NOMO-1 (cell line): ENCODE results near the gene CCDC127.
"Not testable (repeated sequence)": the region's sequence is repeated elsewhere in the genome, so short reads cannot be mapped to it uniquely, and the experiment has no call there.

ENCODE experiments used
- DNase-seq, 2 experiments: peaks; one replicate each; lab custom pipeline; 2025; ENCODE audit not compliant: unreplicated experiment in 2 of 2; lab: John Stamatoyannopoulos, UW

The CCDC127 gene

DNA sequence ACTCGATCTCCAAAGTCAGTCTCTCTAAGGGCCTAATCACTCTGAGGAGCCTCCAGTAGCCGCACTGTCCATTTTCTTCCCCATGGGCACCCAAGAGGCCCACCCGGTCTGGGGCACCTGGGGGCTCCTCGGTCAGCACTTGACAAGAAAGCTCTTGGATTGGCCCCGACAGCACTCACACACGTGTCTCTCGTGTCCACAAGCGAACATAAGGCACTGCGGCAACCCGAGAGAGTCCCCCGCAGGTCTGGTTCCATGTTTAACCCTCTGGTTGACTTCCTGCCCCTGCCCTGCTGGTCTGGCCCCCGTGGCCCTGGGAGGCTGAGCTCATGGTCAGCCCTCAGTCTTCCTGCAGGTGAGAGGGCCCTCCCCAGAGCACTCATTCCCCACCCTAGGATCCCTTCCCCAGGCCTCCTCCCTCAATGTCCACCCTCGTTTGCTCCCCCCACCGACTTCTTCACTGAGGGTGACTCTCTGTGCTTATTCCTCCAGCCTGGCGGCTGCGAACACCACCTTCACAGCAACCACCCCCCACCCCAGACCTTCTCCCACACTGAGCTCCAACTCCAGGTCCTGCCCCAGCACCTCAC lies 43.0 kb downstream of the CCDC127 start:
- no peak for DNase-seq

DNA sequence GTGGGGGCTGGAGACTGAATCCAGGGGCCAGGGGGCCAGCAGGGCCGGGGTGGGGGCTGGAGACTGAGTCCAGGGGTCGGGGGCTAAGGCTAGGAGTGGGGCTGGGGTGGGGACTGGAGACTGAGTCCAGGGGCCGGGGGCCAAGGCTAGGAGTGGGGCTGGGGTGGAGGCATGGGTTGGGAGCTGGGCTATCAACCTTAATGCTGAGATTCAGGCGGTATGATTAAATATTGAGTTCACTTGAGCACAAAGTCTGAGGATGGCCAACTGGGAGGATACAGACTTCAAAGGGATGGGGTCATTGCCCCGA lies 43.7 kb downstream of the CCDC127 start:
- DNase-seq = no peak

DNA sequence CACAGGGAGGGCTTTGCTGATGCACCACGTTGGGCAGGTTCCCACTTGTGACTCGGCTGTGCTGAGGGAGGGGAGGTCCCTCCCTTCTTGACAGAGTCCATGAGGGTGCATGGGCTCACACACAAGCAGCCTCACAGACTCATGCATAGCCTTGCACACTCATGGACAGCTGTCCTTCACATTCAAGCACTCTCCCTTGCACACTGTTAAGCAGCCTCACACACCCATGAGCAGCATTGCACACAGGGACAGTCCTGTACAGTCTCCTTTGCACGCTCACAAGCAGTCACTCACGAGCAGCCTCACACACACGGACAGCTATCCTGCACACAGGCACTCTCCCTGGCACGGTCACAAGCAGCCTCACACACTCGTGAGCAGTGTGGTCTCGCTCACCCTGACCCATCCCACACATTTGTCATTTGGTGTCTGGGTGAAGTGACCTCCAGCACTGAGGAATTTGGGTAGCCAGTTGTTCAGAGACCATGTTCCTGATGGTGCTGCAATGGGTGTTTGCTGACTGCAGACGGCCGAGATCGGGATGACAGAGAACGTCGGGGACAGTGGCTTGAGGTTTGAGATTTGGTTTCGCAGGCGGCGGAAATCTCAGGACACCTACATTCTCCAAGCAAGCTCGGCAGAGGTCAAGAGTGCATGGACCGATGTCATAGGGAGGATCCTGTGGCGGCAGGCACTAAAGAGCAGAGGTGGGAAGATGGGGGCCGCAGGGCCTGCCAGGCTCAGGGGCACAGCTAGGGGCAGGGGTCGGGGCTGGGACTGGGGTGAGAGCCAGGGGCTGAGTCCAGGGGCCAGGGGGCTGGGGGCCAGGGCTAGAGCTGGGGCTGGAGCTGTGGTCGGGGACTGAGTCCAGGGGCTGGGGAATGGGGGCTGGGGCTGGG lies 44.3 kb downstream of the CCDC127 start:
- no peak for DNase-seq

DNA sequence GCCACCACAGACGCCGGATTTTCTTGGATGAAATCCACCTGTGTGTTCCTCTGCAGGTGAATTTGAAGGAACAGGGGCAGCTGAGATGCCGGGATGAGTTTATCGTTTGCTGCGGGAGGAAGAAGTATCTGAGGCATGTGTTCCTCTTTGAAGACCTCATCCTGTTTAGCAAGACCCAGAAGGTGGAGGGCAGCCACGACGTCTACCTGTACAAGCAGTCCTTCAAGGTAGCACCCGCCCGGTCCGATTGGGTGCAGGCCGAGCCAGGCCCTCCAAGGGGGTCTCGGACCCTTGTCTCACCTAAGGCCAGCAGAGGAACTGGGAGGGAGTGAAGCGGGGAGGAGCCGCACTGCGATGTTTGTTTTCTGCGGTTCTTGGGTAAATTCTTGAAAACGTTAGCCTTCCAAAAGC lies 45.1 kb downstream of the CCDC127 start:
- DNase-seq = no peak

DNA sequence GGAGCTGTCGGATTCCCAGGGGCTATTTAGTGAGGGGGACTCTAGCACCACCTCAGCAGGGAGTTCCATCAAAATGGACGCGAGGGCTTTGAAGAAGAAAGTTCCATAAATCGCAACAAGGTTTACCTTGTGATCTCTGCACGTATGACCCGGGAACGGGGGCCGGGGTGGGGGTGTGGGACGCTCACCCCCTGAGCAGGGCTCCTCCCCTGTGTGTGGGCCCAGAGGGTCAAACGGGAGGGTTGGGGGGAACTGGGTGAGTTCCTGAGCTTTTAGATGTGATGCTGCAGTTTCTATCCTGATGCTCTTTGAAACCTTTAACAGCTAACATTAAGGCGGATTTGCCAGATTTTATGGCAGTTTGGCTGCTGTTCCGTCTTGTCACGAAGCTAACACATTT lies 45.5 kb downstream of the CCDC127 start:
- DNase-seq = no peak

DNA sequence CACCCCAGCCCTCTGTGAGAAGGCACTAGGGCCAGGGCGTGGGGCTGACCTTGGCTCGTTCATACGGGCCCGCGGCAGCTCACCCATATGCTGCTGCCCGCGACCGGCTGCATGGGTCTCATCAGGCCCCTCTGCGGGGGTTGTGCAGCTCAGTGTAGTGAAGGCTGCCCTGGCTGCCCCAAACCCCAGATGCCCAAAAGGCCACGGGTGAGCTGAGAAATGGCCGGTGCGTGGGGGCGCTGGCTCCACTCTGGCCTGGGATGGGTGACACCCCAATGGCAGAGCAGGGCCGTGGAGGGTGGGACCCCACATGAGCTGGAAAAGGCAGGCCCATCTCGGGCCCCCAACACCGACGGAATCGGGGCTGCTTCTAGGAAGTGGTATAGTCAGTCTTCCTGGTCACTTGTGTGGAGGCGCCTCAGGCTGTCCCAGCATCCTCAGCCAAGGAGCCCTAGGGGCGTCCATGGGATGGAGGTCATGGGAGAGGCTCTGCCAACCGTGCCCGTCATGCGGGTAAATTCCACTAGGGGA lies 46.1 kb downstream of the CCDC127 start:
- DNase-seq = no peak

DNA sequence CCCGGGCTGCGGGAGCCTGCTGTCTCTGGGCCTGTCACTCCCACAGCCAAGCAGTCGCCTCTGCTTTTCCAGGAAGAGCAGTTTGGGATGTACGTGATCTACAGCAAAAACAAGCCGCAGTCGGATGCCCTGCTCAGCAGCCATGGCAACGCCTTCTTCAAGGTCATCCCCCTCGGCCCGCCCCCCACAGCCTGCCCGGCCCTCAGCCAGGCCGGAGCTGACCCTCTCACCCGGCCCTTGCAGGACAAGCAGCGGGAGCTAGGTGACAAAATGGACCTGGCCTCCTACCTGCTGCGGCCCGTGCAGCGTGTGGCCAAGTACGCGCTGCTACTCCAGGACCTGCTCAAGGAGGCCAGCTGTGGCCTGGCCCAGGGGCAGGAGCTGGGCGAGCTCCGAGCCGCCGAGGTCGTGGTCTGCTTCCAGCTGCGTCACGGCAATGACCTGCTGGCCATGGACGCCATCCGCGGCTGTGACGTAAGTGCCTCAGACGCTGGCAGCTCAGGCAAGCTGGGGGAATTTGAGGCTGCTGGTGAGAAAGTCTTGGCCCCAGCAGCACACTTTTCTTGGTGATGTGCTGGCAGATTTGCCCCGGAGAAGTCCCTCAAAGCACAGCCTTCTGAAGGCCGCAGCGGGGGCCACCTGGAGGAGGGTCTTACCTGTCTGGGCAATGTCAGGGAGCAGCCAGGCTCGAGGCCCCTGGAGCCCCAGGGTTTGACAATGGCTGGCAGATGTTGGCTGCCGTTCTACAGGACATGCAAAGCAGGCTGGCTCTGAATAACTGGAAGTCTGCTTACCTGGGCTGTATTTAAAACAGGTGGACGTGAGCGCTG lies 46.8 kb downstream of the CCDC127 start:
- DNase-seq = no peak

DNA sequence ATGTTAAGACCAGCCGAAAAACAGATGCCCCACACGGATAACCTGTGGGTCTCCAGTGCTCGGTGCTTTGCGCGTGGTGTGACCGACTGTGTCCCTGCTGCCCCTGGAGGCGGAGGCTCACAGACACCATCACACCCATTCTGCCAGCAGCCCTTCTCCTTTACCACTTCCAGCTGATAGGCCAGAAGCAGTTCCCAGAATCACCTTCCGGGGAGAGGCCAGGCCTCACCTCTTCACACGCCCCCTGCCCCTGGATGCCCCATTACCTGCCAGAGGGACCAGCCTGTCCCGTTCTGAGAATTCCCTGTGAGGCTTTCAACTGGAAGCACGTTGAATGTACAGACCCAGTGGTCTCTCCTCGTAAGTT lies 48.2 kb downstream of the CCDC127 start:
- no peak for DNase-seq

DNA sequence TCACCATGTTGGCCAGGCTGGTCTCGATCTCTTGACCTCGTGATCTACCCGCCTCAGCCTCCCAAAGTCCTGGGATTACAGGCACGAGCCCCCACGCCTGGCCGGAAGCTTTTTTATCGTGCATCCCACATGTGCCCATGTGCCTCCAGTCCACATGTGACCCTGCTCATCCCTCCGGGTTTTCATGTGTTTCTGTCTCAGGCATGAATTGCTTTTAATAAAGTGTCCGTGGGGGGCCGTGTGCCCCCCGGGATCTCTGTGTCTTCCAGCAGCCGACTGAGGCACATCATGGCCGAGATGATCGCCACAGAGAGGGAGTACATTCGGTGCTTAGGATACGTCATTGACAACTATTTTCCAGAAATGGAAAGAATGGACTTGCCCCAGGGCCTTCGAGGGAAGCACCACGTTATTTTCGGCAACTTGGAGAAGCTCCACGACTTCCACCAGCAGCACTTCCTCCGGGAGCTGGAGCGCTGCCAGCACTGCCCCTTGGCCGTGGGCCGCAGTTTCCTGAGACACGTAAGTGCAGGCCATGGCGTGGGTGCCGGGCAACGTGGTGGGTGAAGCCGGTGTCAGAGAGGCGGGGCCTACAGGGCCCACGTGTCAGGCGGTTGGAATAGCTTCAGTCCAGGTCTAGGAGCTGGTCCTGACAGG lies 48.8 kb downstream of the CCDC127 start:
- DNase-seq = no peak

DNA sequence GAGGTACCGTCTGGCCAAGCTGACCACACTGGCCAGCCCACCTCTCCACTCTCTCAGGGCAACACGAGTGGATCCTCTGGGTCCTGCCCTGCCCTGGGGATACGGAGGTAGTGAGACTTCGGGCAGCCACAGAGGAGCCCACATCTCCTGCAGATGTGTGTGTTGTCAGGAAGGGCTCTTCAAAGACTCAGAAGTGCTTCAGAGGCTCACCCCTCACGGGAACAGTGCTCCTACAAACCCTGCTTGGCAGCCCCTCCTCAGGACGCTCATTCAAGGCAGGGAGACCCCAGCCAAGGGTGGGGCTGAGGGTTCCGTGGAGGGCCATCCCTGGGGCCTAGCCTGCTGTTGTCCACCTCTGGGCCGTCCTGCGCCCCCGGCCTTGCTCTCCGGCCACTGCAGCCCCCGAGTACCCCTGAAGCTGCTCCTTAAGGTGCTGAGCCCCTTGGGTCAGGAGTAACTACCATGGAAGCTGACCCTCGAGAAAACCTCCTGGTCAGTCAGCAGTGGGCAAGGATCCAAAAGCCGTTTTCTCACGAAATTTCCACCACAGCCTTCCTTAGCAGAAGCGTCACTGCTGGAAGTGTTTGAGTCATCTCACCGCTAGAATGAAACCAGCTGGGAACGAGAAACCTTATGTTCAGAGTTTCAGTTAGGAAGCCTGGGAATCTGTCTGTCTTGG lies 49.8 kb downstream of the CCDC127 start:
- no peak for DNase-seq

DNA sequence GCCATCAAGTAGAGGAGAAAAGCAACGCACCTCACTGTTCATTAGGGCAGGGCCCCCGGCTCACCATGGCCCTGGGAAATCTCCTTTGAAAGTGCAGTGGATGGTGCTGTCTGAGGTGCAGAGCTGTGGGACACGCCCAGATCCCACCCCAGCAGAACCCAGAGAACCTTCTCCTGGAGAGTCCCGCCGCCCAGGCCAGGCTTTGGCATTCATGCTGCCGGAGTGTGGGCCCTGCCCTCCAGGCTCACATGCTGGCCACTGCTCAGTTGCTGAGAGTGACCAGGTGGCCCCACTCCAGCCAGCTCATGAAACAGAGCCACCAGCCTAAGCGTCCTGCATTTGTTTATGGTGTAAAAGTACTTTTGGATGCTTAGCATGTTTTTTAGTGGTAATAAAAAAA lies 50.4 kb downstream of the CCDC127 start:
- no peak for DNase-seq

DNA sequence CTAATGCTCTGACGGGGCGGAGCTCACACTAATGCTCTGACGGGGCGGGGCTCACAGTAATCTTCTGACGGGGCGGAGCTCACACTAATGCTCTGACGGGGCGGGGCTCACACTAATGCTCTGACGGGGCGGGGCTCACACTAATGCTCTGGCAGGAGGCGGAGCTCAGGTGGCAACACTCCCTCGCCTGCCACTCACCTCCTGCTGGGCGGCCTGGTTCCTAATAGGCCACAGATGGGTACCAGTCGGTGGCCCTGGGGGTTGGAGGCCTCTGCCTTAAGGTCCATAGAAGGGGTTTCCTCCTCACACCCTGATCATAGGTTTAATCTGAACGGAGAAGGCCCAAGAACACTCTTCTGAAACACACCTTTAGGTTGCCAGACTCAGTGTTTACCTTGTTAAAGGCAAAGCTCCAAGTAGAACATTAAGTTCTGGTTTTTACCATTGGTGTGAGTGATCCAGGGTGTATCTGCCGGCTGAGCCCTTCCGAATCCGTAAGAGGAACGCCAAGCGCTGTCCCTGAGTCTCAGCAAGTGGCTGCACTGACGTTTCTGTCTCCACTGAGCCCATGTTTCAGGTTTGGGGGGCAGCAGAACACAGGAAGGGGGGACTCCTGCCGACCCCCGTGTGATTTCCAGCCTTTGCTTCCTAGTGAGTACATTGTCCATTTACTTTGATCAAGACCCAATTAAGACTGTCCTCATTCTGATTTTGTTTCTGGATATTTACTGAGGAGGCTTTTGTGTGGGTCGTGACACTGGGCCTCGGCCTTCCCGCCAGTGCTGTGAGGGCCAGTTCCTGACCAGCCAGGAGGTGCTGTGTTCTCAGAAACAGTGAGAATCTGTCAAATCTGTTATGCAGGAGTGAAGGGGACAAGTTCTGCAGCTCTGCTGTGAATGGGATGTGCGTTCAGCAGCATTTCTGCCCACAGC lies 51.2 kb downstream of the CCDC127 start:
- DNase-seq = no peak

DNA sequence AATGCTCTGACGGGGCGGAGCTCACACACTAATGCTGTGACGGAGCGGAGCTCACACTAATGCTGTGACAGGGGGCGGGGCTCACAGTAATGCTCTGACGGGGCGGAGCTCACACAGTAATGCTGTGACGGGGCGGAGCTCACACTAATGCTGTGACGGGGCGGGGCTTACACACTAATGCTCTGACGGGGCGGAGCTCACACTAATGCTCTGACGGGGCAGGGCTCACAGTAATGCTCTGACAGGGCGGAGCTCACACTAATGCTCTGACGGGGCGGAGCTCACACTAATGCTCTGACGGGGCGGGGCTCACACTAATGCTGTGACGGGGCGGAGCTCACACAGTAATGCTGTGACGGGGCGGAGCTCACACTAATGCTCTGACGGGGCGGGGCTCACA lies 53.2 kb downstream of the CCDC127 start:
- not testable (repeated sequence) for DNase-seq

DNA sequence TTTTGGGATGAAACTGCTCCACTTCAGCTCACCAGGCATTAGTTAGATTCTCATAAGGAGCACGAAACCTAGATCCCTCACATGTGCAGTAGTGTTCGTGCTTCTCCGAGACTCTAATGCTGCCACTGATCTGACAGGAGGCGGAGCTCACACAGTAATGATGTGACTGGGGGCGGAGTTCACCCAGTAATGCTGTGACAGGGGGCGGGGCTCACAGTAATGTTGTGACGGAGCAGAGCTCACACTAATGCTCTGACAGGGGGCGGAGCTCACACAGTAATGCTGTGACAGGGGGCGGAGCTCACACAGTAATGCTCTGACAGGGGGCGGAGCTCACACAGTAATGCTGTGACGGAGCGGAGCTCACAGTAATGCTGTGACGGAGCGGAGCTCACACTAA lies 53.7 kb downstream of the CCDC127 start:
- no peak for DNase-seq

DNA sequence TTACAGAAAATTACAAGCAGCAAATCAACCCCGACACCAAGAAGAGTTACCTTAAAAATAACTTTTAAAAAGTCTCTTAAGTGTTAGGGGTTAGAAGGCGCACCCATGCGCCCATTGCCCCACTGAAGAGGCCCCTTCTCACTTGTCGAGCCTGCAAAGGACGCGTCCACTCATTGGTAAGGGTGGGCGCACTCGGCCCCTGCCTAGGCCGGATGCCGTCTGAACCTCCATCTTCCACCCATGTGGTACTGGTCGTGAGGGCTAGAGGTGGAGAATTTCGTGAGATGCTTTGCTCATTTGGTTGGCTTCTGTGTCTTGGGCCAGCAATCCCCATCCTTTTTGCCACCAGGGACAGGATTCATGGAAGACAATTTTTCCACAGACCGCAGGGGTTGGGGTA lies 54.1 kb downstream of the CCDC127 start:
- no peak for DNase-seq

DNA sequence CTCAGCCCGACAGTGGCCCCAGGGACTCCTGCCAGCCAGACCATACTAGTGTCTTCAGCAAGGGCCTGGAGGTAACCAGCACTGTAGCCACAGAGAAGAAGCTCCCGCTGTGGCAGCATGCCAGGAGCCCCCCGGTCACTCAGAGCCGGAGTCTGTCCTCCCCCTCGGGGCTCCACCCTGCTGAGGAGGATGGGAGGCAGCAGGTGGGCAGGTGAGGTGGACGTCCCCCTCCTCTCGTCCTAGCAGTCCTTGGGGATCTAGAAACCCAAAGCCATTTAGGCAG lies 54.7 kb downstream of the CCDC127 start:
- DNase-seq = no peak

DNA sequence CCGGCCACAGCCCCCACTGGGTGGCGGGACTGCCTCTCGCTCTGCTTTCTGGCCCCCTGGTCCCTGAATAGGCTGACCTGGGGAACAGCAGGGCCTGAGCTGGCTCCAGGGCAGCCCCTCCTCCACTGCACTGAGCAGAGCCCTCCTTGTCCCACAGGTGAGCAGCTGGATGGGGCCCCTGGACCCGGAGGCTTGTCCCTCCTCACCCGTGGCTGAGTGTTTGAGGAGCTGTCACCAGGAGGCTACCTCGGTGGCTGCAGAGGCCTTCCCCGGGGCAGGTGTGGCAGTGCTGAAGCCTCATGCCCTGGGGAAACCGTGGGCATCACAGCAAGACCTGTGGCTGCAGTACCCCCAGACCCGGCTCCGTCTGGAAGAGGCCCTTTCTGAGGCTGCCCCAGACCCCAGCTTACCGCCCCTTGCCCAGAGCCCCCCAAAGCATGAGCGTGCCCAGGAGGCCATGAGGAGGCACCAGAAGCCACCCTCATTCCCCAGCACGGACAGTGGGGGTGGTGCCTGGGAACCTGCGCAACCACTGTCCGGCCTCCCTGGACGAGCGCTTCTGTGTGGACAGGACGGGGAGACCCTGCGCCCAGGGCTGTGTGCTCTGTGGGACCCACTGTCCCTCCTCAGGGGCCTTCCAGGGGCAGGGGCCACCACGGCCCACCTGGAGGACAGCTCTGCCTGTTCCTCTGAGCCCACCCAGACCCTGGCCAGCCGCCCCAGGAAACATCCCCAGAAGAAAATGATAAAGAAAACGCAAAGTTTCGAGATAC lies 55.2 kb downstream of the CCDC127 start:
- DNase-seq = no peak

DNA sequence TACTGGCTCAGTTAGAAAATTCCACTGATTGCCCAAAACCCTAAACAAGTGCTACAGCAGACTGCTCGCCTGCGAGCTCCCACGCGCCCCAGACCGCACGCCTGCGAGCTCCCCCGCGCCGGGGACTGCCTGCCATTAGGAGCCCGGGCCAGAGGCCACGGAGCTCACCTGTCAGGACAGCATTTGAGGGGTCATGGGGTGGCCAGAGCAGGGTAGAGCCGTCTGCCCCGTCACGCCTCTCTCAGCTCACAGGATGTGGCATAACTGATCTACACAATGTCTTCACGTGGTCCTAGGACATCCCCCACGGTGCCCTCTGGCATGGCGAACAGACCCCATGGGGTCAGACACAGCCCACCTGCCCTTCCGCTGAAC lies 55.8 kb downstream of the CCDC127 start:
- no peak for DNase-seq

DNA sequence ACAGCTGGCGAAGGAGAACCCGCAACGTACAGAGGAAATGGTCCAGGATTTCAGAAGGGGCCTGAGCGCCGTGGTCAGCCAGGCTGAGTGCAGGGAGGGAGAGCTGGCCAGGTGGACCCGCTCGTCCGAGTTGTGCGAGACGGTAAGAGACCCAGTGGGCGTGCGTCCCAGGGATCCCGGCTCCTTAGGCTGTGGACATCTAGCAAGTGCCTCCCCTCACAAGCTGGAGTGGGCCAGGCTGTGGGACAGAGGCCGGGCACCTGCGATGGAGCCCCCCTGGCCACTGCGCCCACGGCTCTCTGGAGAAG lies 56.2 kb downstream of the CCDC127 start:
- DNase-seq = no peak
